ENCODE measurements around the gene OGFOD3.
A peak's percentile ranks its signal among the peaks of the same experiment; 100 is the strongest.
"Not testable (repeated sequence)": the region's sequence is repeated elsewhere in the genome, so short reads cannot be mapped to it uniquely, and the experiment has no call there.

OGFOD3 gene

GRCh38 chr17:82355770-82356427, 62.5 kb downstream of the OGFOD3 start:
- no peak for DNase-seq

- no peak for DNase-seq
These were observed 63.5 kb downstream of the OGFOD3 start for GRCh38 chr17:82354804-82355308.

DNA sequence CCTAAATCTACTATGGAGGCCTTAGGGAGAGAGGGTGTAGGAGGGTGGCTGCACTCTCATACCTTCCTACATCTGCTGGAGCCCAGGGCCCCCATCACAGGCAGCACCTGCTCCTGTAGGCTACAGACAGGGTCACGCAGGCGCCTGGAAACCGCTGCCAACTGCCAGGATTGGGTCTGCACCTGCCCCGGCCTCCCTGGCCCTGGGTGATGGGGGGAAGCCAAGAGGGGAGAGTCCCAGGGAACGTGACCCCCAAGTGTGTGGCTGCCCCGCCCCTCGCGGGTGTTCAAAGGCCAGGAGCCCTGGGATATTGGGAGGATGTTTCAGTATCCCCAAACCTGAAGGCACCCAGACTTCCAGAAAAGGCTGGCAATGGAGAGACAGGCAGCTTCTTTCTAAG, 64.9 kb downstream of the OGFOD3 start:
- DNase-seq = no peak

DNA sequence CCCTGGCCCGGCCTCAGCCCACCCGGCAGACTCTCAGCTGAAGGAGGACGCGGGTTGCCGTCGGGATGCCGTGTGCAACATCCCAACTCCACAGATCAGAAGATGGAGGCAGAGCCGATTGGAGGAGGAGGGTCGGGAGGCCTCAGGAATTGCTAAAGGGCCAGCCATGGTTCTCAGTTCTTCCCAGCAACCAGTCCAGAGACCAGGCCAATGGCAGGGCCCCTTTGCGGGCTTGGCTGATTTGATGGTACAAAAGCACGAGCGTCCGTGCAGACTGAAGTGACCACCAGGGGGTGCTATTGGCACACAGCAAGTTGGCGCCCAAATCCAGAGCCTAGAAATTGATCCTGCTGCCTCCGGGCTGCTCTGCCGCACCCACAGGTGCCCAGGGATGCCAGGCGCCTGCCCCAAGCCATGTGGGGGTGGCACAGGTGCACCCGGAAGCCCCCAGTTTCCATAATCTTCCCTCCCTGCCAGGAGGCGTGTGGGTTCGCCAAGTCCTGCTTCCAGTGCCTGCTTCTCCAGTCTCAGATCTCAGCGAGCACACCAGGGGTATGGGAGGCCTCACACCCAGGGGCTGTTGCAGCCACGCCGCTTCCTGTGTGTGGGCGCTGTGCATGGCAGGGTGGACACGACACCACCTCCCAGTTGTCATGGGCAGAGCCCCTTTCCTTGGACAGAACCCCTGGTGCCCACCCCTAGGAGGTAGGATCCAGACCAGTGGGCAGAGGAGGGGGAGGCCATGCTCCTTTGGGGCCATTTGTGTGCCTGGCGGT, 66.5 kb downstream of the OGFOD3 start:
- peak in 49 of 51 donors; percentile 8 to 89 (median 58) for DNase-seq

DNA sequence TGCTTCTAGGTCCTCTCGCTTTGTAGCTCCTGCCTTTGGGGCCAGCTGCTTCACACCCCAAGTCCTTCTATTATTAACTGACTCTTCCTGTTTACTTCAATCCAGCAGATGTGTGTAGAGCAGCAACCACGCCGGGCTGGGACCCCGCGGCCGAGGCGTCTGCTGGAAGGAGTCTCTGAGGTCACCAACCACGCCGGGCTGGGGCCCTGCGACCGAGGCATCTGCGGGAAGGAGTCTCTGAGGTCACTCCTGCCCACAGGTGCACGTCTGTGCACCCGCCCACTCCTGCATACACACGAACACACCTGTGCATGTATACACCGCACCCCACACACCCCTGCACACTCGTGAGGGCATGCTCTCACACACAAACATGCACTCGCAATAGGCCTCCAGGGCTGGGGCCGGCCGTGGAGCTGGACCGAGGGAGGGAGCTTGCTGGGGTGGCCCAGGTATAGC, 67.1 kb downstream of the OGFOD3 start:
- no peak for DNase-seq

DNA sequence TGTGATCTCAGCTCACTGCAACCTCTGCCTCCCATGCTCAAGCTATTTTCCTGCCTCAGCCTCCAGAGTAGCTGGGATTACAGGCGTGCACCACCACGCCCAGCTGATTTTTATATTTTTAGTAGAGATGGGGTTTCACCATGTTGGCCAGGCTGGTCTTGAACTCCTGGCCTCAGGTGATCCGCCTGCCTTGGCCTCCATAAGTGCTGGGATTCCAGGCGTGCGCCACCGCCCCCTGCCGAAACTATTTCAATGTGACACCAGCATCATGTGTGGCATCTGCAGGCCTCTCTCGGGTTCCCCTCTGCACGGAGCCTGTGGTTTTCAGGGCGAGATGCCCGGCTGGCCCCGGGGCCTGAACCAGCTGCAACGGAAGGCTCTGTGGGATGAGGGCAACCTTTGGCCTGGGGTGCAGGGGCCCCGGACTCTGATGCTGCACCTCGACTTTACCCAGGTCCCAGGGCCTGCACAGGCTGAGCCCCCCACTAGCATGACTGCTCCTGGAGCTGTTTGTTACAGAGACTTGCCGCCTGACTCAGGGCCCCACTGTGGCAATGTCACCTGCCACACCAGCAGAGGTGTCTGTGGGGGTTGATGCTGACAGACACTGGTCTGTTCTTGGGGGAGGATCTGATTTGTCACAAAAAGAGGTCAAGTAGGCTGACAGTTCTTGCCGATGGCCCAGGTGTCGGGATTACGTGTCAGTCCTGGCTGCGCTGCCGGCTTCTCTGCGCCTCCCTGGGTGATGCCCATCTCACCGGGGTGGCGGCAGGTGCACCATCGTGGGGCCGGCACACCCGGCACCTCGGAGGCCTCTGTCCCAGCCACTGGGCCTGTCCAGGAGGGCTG, 68.0 kb downstream of the OGFOD3 start:
- no peak for DNase-seq

DNA sequence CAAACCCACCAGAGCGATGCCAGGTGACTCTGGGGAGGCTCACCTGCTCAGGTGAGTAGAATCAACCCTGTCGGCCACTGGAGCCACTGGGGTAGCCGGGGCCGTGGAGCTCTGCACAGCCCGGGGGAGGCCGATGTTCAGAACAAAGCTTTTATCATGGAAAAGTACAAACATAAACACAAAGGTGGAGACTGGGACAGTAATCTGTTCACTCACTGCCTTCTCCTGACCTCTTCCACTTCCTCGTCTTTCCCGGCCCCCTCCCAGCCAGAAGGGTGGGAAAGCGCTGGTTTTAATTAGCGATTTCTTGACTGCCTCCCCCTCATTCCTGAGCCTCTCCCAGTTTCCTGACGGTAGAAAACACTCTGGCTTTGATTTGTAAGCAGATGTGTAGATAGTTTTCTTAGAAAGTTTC, 69.1 kb downstream of the OGFOD3 start:
- no peak for DNase-seq

DNA sequence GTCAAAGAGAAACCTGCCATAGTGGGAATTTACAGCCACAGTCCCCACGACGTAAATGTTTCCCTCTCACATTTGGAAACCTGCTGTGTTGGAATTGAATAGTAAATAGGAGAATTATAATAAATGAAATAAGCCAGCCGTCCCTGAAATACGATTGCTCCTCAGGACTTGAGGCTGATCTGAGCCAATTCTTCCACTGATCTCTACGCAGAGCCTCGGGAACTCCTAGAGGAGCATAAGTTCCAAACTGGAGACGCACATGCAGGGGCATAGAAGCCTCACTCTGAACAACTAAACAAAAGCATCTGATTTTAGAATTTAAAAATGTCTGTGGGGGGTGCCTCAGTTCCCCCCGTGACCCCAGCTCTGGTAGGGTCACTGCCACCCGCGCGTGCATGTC, 69.5 kb downstream of the OGFOD3 start:
- no peak for DNase-seq

GRCh38 chr17:82348434-82348833, 70.0 kb downstream of the OGFOD3 start:
- no peak for DNase-seq

DNA sequence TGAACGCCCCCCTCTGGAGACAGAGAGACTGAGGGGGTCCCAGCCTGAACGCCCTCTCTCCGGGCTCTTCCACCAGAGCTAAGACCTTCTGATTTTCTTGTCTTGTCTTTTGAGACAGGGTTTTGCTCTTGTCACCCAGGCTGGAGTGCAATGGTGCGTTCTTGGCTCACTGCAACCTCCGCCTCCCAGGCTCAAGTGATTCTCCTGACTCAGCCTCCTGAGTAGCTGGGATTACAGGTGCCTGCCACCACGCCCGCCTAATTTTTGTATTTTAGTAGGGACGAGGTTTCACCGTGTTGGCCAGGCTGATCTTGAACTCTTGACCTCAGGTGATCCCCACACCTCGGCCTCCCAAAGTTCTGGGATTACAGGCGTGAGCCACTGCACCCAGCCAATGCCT, 70.4 kb downstream of the OGFOD3 start:
- not testable (repeated sequence) for DNase-seq

- DNase-seq = no peak
These were observed 71.8 kb downstream of the OGFOD3 start for GRCh38 chr17:82346342-82347300.

GRCh38 chr17:82345151-82345976, 73.0 kb downstream of the OGFOD3 start:
- DNase-seq = no peak

- DNase-seq = no peak
These were observed 74.0 kb downstream of the OGFOD3 start for GRCh38 chr17:82344175-82344907.

DNA sequence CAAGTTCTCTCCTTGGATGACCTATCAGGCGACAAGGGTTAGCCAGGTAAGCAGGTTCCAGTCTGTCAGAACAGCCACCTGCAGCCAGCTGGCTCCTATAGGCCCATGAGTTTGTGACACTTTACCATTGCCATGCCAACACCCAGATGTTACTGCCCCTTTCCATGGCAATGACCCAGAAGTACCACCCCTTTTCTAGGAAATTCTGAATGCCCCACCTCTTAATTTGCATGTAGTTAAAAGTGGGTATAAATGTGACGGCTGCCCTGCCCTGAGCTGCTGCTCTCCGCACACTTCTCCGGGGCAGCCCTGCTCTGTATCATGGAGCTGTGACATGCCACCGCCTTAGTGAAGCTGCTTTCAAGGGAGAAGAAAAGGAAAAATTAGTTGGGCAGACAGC, 74.8 kb downstream of the OGFOD3 start:
- no peak for DNase-seq

DNA sequence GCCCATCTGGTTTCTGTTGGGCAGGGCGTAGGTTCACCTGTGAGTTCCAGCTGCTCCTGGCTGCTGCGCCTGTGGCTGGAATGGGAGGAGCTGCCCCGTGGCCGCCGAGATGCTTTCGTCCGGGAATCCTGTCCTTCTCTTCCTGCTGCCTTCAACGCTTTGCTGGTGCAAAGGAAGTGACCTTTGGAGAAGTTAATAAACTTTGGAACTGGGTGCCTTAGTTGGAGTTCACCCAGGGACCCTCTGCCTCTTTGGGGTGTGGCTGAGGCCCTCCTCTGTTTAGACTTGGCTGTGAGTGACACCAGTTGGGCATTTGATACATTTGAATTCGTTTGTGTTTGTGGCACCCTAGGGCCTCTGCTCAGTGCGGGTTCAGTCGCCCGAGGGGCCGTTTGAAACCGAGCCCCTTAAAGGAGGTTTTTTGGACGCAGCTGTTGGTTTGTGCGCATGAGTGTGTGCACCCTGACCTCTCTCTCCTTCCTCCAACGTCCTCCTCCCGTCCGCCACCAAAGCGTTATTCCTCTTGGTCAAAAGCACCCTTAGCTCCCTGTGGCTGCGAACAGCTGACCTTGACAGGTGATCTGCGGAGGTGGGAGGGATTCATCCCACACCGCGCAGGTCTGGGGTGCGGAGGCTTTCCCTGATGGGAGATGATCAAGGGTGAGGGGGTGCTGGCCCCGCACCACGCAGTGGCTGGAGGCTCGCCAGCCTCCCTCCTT, 75.9 kb downstream of the OGFOD3 start:
- no peak for DNase-seq

DNA sequence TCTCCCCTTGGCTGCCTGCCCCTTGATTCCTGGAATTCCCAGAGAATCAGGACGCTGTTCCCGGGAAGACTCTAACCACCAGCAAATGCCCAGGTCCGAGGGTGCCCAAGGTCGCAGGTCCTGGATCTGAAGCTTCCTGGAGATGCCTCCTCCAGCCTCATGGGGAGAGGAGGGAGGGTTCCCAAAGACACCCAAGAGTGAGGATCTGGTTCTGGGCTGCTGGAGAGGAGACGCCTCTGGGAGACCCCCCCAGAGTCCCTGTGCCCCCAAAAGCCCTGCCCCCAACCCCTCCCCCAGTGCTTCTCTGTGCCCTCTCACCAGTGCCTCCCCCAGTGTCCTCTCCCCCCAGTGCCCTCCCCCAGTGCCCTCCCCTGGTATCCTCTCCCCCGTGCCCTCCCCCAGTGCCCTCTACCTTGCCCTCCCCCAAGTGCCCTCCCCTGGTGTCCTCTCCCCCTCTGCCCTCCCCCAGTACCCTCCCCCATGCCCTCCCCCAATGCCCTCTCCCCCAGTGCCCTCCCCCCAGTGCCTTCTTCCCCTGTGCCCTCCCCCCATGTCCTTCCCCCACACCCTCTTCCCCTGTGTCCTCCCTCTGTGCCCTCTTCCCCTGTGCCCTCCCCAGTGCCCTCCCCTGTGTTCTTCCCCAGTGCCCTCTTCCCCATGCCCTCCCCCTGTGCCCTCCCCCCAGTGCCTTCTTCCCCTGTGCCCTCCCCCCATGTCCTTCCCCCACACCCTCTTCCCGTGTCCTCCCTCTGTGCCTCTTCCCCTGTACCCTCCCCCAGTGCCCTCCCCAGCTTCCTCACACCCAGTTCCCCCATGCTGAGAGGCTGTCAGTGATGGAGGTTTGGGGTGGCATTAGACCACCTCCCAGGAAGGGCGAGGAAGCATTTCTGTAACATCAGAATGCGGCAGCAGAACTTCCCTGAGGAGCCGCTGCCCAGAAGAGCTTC, 78.5 kb downstream of the OGFOD3 start:
- no peak for DNase-seq
